HepG2 (cell line): ENCODE data around the gene GAPDH. TPM values are rescaled to one million over a fixed set of nuclear protein-coding genes. Genes with fewer than 3 reads are reported as not detected.

Experiments
- ARNT2 ChIP-seq: sonication (generic); formaldehyde crosslinking; IDR thresholded peaks from 2 replicates; pipeline ENCODE4 v1.8.0; 2022; ENCODE audit warnings: mild to moderate bottlenecking, low read depth, missing genetic modification reagents, moderate library complexity
- GATAD1 ChIP-seq: IDR thresholded peaks from 2 replicates; pipeline ENCODE4 v1.6.1; 2016; ENCODE audit warnings: missing genetic modification reagents, missing compliant biosample characterization
- HDAC2 ChIP-seq: sonication (generic); formaldehyde crosslinking; IDR thresholded peaks from 2 replicates; pipeline ENCODE4 v1.4.0; 2020; ENCODE audit warnings: missing genetic modification reagents
- HIVEP1 ChIP-seq: sonication (generic); formaldehyde crosslinking; IDR thresholded peaks from 2 replicates; pipeline ENCODE4 v1.4.0; 2020; ENCODE audit warnings: mild to moderate bottlenecking, missing genetic modification reagents
- HNF4A ChIP-seq: sonication (generic); formaldehyde crosslinking; IDR thresholded peaks from 2 replicates; pipeline ENCODE4 v1.4.0; 2020; ENCODE audit warnings: missing genetic modification reagents
- HOXA5 ChIP-seq: sonication (generic); formaldehyde crosslinking; IDR thresholded peaks from 2 replicates; pipeline ENCODE4 v1.4.0; 2020; ENCODE audit warnings: missing genetic modification reagents
- KDM1A ChIP-seq: IDR thresholded peaks from 2 replicates; pipeline ENCODE4 v1.6.1; 2016; ENCODE audit warnings: missing compliant biosample characterization
- KDM2A ChIP-seq: sonication (generic); formaldehyde crosslinking; IDR thresholded peaks from 2 replicates; pipeline ENCODE4 v1.4.0; 2020; ENCODE audit warnings: low read depth, missing genetic modification reagents, borderline replicate concordance
- MYC ChIP-seq: sonication (generic); formaldehyde crosslinking; IDR thresholded peaks from 2 replicates; pipeline ENCODE4 v1.9.0; 2021; ENCODE audit warnings: missing genetic modification reagents, borderline replicate concordance
- RAD21 ChIP-seq: fragments of 450-650 bp; formaldehyde crosslinking; IDR thresholded peaks from 2 replicates; pipeline ENCODE4 v1.5.0; 2020; ENCODE audit warnings: mild to moderate bottlenecking
- SMC3 ChIP-seq: IDR thresholded peaks from 2 replicates; pipeline ENCODE4 v1.6.1; 2011; ENCODE audit warnings: low read length, improper control_type of control experiment
- THYN1 ChIP-seq: sonication (generic); formaldehyde crosslinking; IDR thresholded peaks from 2 replicates; pipeline ENCODE4 v1.8.1; 2023; ENCODE audit warnings: low read depth, mild to moderate bottlenecking, moderate library complexity, missing genetic modification reagents, borderline replicate concordance
- ZFAT ChIP-seq: sonication (generic); formaldehyde crosslinking; conservative IDR thresholded peaks from 2 replicates; pipeline ENCODE4 v1.8.1; 2023; ENCODE audit warnings: missing genetic modification reagents, inconsistent platforms
- ZFP36 ChIP-seq: fragments of 150-350 bp; IDR thresholded peaks from 2 replicates; pipeline ENCODE4 v1.6.1; 2018; ENCODE audit warnings: borderline replicate concordance, low read length, low read depth; ENCODE audit not compliant: partially characterized antibody
- ZFY ChIP-seq: sonication (generic); formaldehyde crosslinking; IDR thresholded peaks from 2 replicates; pipeline ENCODE4 v1.4.0; 2020; ENCODE audit warnings: missing genetic modification reagents
- ZMYM3 ChIP-seq: sonication (generic); formaldehyde crosslinking; IDR thresholded peaks from 2 replicates; pipeline ENCODE4 v1.5.1; 2020; ENCODE audit warnings: mild to moderate bottlenecking, missing genetic modification reagents
- ZNF430 ChIP-seq: sonication (generic); formaldehyde crosslinking; IDR thresholded peaks from 2 replicates; pipeline ENCODE4 v1.9.0; 2021; ENCODE audit warnings: mild to moderate bottlenecking, missing genetic modification reagents
- ZNF570 ChIP-seq: sonication (generic); formaldehyde crosslinking; IDR thresholded peaks from 2 replicates; pipeline ENCODE4 v1.4.0; 2020; ENCODE audit warnings: mild to moderate bottlenecking, missing genetic modification reagents, borderline replicate concordance
- ZNF883 ChIP-seq: sonication (generic); formaldehyde crosslinking; IDR thresholded peaks from 2 replicates; pipeline ENCODE4 v1.5.1; 2020; ENCODE audit warnings: mild to moderate bottlenecking, missing genetic modification reagents; ENCODE audit errors: not compliant biosample characterization
- polyA plus RNA-seq, 8 experiments: library from polyadenylated mRNA; depleted of rRNA in 3 of 8; stranded (reverse) in 7 of 8; unstranded in 1 of 8; fragments of >200 nt; fragmentation: Illumina TruSeq in 4 of 8; extraction: Trizol in 4 of 8; gene quantifications; 2 replicates each; pipeline versions ENCODE4 v1.2.1 to v1.2.3, GENCODE V29; 2011 to 2016; ENCODE audit warnings: low read depth in 4 of 8, missing spikeins in 1 of 8, mixed read lengths in 1 of 8; ENCODE audit not compliant: insufficient read depth in 1 of 8
- total RNA-seq, 5 experiments: library from RNA; depleted of rRNA; stranded (reverse); fragments of >200 nt; fragmentation: Illumina TruSeq; extraction: Trizol; gene quantifications; 2 replicates each; pipeline ENCODE4 v1.2.3, GENCODE V29; 2016; ENCODE audit warnings: low read depth in 1 of 5
- TF ChIP-seq, protein P1 (sequence below): sonication (generic); formaldehyde crosslinking; IDR thresholded peaks from 2 replicates; pipeline ENCODE4 v1.8.0; 2022; ENCODE audit warnings: mild to moderate bottlenecking, missing genetic modification reagents, borderline replicate concordance
- TF ChIP-seq, protein P2 (sequence below): sonication (generic); formaldehyde crosslinking; IDR thresholded peaks from 2 replicates; pipeline ENCODE4 v1.5.0; 2020; ENCODE audit warnings: missing genetic modification reagents
- TF ChIP-seq, protein P3 (sequence below): sonication (generic); formaldehyde crosslinking; conservative IDR thresholded peaks from 2 replicates; pipeline ENCODE4 v1.5.0; 2020; ENCODE audit warnings: missing genetic modification reagents
- TF ChIP-seq, protein P4 (sequence below): sonication (generic); formaldehyde crosslinking; IDR thresholded peaks from 2 replicates; pipeline ENCODE4 v1.4.0; 2020; ENCODE audit warnings: mild to moderate bottlenecking, missing genetic modification reagents
- TF ChIP-seq, protein P5 (sequence below): IDR thresholded peaks from 2 replicates; pipeline ENCODE4 v1.6.1; 2016; ENCODE audit warnings: low read depth, borderline replicate concordance

The GAPDH gene
- total and polyA plus RNA-seq, 2 of the 13 experiments (the other 11 are each of a cell fraction or from before 2014, with no cell fraction given) = 3,038 to 12,722 TPM

DNA sequence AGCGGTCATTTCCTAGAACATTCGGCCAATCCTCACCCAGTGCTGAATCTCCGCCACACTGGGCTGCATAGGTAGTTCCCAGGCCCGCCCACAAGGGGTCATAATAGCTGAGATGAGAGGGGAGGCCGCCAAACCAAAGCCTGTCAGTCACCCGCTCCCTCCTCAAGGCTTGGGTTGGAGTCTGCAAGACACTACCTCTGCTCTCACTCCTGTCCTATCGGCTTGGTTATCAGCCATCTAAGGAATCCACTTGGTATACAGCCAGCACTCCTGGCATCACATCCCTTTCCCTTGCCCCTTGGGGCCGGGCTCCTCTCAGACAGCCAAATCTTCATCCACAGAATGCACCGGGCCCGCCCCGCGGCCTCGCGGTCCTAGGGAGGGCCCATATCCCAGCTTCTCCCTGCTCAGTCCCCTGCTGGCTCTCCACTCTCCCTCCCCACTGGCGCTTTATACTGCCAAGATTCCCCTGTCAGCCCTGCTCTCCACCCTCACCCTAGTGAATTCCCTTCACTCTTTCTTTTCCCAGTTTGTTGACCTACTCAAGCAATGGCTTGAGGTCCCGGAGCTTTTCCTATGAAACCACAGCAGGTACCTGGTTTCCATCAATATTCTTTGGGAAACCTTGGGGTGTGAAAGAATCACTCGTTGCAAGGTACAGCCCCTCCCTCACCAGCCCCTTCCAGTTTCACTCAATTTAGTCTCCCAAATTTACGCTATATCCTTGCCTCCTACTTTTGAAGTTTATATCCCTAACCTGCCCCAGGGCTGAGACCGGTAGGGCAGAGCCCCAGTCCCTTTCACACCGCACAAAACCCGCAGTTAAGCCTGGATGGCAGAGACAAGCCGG lies 20.1 kb downstream of the GAPDH start (continued):
- TF ChIP-seq MYC (CRISPR knock-in tag) (peak; percentile 35; the same call in 1 of the 2 replicates), ARNT2 (no peak), ZMYM3 (CRISPR knock-in tag) (no peak), ZFY (CRISPR knock-in tag) (peak; percentile 57; the same call in 1 of the 2 replicates), SMC3 (peak; percentile 72), KDM2A (CRISPR knock-in tag) (peak; percentile 43; the same call in 1 of the 2 replicates), ZNF570 (CRISPR knock-in tag) (no peak), ZFAT (CRISPR knock-in tag) (no peak), HNF4A (CRISPR knock-in tag) (0 out of 2 replicates have a peak, but pooled peaks have one; percentile 22), HDAC2 (CRISPR knock-in tag) (peak; percentile 50; the same call in 1 of the 2 replicates), HIVEP1 (0 out of 2 replicates have a peak, but pooled peaks have one; percentile 42), HOXA5 (CRISPR knock-in tag) (peak; percentile 80), ZNF883 (CRISPR knock-in tag) (peak; percentile 28), ZNF430 (CRISPR knock-in tag) (no peak), RAD21 (CRISPR knock-in tag) (peak; percentile 38; the same call in 1 of the 2 replicates), KDM1A (no peak), THYN1 (no peak), ZFP36 (no peak), GATAD1 (CRISPR knock-in tag) (peak; percentile 40; the same call in 1 of the 2 replicates)
- TF ChIP-seq, protein P1, sequence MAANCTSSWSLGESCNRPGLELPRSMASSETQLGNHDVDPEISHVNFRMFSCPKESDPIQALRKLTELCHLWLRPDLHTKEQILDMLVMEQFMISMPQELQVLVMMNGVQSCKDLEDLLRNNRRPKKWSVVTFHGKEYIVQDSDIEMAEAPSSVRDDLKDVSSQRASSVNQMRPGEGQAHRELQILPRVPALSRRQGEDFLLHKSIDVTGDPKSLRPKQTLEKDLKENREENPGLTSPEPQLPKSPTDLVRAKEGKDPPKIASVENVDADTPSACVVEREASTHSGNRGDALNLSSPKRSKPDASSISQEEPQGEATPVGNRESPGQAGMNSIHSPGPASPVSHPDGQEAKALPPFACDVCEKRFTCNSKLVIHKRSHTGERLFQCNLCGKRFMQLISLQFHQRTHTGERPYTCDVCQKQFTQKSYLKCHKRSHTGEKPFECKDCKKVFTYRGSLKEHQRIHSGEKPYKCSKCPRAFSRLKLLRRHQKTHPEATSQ (CRISPR knock-in tag) = no peak
- TF ChIP-seq, protein P2, sequence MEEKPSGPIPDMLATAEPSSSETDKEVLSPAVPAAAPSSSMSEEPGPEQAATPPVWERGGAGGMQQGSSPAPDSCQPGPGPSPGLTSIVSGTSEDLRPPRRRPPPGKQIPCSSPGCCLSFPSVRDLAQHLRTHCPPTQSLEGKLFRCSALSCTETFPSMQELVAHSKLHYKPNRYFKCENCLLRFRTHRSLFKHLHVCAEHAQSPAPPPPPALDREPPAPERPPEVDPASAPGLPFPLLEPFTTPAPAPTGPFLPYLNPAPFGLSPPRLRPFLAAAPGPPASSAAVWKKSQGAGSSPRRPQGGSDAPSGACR (CRISPR knock-in tag) = no peak
- TF ChIP-seq, protein P3, sequence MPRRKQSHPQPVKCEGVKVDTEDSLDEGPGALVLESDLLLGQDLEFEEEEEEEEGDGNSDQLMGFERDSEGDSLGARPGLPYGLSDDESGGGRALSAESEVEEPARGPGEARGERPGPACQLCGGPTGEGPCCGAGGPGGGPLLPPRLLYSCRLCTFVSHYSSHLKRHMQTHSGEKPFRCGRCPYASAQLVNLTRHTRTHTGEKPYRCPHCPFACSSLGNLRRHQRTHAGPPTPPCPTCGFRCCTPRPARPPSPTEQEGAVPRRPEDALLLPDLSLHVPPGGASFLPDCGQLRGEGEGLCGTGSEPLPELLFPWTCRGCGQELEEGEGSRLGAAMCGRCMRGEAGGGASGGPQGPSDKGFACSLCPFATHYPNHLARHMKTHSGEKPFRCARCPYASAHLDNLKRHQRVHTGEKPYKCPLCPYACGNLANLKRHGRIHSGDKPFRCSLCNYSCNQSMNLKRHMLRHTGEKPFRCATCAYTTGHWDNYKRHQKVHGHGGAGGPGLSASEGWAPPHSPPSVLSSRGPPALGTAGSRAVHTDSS (CRISPR knock-in tag) = 0 out of 2 replicates have a peak, but pooled peaks have one; percentile 25
- TF ChIP-seq, protein P4, sequence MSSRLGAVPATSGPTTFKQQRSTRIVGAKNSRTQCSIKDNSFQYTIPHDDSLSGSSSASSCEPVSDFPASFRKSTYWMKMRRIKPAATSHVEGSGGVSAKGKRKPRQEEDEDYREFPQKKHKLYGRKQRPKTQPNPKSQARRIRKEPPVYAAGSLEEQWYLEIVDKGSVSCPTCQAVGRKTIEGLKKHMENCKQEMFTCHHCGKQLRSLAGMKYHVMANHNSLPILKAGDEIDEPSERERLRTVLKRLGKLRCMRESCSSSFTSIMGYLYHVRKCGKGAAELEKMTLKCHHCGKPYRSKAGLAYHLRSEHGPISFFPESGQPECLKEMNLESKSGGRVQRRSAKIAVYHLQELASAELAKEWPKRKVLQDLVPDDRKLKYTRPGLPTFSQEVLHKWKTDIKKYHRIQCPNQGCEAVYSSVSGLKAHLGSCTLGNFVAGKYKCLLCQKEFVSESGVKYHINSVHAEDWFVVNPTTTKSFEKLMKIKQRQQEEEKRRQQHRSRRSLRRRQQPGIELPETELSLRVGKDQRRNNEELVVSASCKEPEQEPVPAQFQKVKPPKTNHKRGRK (CRISPR knock-in tag) = no peak
- TF ChIP-seq, protein P5, sequence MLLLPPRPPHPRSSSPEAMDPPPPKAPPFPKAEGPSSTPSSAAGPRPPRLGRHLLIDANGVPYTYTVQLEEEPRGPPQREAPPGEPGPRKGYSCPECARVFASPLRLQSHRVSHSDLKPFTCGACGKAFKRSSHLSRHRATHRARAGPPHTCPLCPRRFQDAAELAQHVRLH (CRISPR knock-in tag) = peak; percentile 7; the same call in 1 of the 2 replicates
